Prostate gland (tissue), 2 donors: ENCODE measurements around the gene STX7. TPM values are rescaled to one million over a fixed set of nuclear protein-coding genes. Genes with fewer than 3 reads are reported as not detected.

ENCODE experiments used
- DNase-seq: peaks from one replicate; pipeline ENCODE4 v3.0.0-alpha.2; 2019; ENCODE audit warnings: low spot score
- H3K27ac ChIP-seq, 2 donors: fragments of 200-600 bp; sonication (generic); 2 replicates each; pipeline ENCODE4 v1.5.1; 2017 to 2019
- H3K27me3 ChIP-seq: fragments of 200-600 bp; sonication (generic); replicated peaks from 2 replicates; pipeline ENCODE4 v1.5.1; 2019; ENCODE audit not compliant: insufficient read depth
- H3K36me3 ChIP-seq, 2 donors: fragments of 200-600 bp; sonication (generic); 1 replicate in 1 of 2; 2 replicates in 1 of 2; pipeline versions ENCODE4 v1.5.1 to v1.8.1; 2017 to 2019
- H3K4me1 ChIP-seq: fragments of 200-600 bp; sonication (generic); replicated peaks from 2 replicates; pipeline ENCODE4 v1.5.1; 2019
- H3K4me3 ChIP-seq, 2 donors: fragments of 200-600 bp; sonication (generic); 2 replicates each; pipeline ENCODE4 v1.5.1; 2017 to 2019
- H3K9me3 ChIP-seq: fragments of 200-600 bp; sonication (generic); 2 replicates; pipeline ENCODE4 v1.5.1; 2017
- POLR2A ChIP-seq: fragments of 450-650 bp; IDR thresholded peaks from one replicate; pipeline ENCODE4 v1.6.1; 2016; ENCODE audit warnings: antibody characterized with exemption, mild to moderate bottlenecking
- POLR2AphosphoS5 ChIP-seq: sonication (generic); formaldehyde crosslinking; IDR thresholded peaks from one replicate; pipeline ENCODE4 v1.6.1; 2017; ENCODE audit warnings: antibody characterized with exemption
- WGBS: methylation state at CpG from one replicate; pipeline ENCODE4 v1.1.5; 2018; 5-methylcytosine and 5-hydroxymethylcytosine counted together
- intact Hi-C: fragments of 100-400 bp; cut with DNase I; formaldehyde crosslinking; loops from one replicate; pipeline ENCODE4 v1.14.2; 2022
- total RNA-seq, 2 donors: library from RNA; depleted of rRNA; stranded (reverse); fragments of >200 nt; gene quantifications; one replicate each; pipeline ENCODE4 v1.1.0, GENCODE V29; 2016
- TF ChIP-seq, protein P1 (sequence below), 4 experiments: fragments of 200-600 bp in 2 of 4; fragments of 450-650 bp in 2 of 4; sonication (generic) in 2 of 4; IDR thresholded peaks; 1 replicate in 3 of 4; 2 replicates in 1 of 4; pipeline ENCODE4 v1.5.1; 2016 to 2019; ENCODE audit warnings: antibody characterized with exemption in 4 of 4, mild to moderate bottlenecking in 2 of 4, moderate library complexity in 2 of 4

Gene STX7
- total RNA-seq, 2 donors from 2014 or later, result 17.6 to 27.1 TPM

- no peaks in the 10 kb centered on the region for H3K9me3 ChIP-seq
- DNase-seq, result no peak
- WGBS, result 79% methylated on average over 3 of the region's 3 CpGs
- no peaks in the 10 kb centered on the region for H3K4me1 ChIP-seq
- H3K4me3 ChIP-seq, result no peak overlapping the region
- intact Hi-C loops, result no loop called here
- peaks cover 0 to 3% of the 10 kb centered on the region in 2 donors for H3K36me3 ChIP-seq
- no peaks in the 10 kb centered on the region for H3K27me3 ChIP-seq
- no peak for TF ChIP-seq POLR2A
- no peak for TF ChIP-seq POLR2AphosphoS5
- TF ChIP-seq, protein P1, sequence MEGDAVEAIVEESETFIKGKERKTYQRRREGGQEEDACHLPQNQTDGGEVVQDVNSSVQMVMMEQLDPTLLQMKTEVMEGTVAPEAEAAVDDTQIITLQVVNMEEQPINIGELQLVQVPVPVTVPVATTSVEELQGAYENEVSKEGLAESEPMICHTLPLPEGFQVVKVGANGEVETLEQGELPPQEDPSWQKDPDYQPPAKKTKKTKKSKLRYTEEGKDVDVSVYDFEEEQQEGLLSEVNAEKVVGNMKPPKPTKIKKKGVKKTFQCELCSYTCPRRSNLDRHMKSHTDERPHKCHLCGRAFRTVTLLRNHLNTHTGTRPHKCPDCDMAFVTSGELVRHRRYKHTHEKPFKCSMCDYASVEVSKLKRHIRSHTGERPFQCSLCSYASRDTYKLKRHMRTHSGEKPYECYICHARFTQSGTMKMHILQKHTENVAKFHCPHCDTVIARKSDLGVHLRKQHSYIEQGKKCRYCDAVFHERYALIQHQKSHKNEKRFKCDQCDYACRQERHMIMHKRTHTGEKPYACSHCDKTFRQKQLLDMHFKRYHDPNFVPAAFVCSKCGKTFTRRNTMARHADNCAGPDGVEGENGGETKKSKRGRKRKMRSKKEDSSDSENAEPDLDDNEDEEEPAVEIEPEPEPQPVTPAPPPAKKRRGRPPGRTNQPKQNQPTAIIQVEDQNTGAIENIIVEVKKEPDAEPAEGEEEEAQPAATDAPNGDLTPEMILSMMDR (IDR thresholded peaks at IDR 0.05), result no peak
- no peak overlapping the region for H3K27ac ChIP-seq
These were observed 46.0 kb downstream of the STX7 start for GRCh38 chr6:132466952-132467351.

- DNase-seq, result no peak
- H3K4me1 ChIP-seq, result no peaks in the 10 kb centered on the region
- 70% methylated on average over 5 of the region's 5 CpGs for WGBS
- TF ChIP-seq POLR2AphosphoS5, result no peak
- TF ChIP-seq POLR2A, result no peak
- TF ChIP-seq, protein P1 (IDR thresholded peaks at IDR 0.05), result no peak
- no peaks in the 10 kb centered on the region for H3K27me3 ChIP-seq
- H3K36me3 ChIP-seq, result peaks cover 0 to 4% of the 10 kb centered on the region in 2 donors
- no peaks in the 10 kb centered on the region for H3K9me3 ChIP-seq
- intact Hi-C loops, result no loop called here
- no peak overlapping the region for H3K27ac ChIP-seq
- no peak overlapping the region for H3K4me3 ChIP-seq
These were observed 47.1 kb downstream of the STX7 start for GRCh38 chr6:132465530-132466485.

DNA sequence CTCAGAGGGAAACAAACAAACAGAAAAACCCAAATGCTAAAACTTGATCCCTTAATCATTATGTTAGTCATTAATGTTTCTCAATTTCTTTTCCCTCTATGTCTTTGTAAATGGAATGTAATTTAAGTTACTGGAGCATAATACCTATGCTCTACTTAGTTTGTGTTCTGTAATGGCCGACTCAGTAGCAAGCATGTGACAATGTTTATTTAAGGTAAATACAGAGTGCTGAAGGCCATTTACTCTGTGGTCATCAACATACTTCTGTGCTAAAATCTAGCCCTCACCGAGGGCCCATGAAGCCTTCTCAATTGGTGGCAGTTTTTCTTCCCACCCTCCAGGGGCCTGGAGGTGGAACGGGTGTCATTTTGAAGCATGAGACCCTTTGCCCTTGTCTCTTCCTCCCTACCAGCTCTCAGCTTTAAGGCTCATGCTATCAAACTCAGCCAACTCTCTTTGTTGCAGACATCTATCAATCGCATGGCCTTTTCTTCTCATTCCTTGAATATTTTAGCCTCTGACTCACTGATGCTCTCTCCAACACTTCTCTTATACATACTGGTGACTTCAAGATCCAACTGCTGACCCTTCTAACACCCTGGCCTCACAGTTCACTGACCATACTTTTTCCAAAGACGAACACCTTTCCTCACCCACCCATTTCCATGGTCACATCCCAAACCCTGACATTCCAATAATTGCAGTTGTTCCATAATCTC is 48.2 kb downstream of the STX7 start:
- 84% methylated on average over 5 of the region's 5 CpGs for WGBS
- no peak for TF ChIP-seq POLR2AphosphoS5
- TF ChIP-seq, protein P1 (IDR thresholded peaks at IDR 0.05), result no peak
- no peak for TF ChIP-seq POLR2A
- peaks cover 0 to 4% of the 10 kb centered on the region in 2 donors for H3K36me3 ChIP-seq

DNA sequence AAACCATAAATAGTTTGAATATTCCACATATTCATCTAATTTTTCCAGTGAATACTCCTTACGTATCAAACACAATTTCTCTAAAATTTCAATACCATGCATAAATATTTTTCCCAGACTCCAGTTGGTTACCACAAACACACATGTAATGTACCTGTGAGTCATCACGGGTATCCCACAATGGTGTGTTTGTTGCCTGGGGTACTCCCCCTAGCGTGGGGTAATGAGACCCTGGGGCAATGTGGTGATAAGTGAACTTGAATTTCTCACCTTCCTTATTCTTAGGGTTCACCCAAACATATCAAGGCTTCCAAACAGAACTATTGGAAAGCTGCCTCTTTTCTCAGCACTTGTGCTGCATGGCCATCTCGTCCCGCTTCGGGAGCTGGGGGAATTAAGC is 51.0 kb downstream of the STX7 start:
- TF ChIP-seq POLR2AphosphoS5 (no peak), POLR2A (no peak)
- TF ChIP-seq, protein P1 (IDR thresholded peaks at IDR 0.05), result no peak
- H3K4me3 ChIP-seq, result no peak overlapping the region
- H3K36me3 ChIP-seq, result peaks cover 0 to 4% of the 10 kb centered on the region in 2 donors
- 96% methylated on average over 6 of the region's 6 CpGs for WGBS
- no peaks in the 10 kb centered on the region for H3K27me3 ChIP-seq
- no peak for DNase-seq
- no peaks in the 10 kb centered on the region for H3K9me3 ChIP-seq
- H3K27ac ChIP-seq, result no peak overlapping the region
- intact Hi-C loops, result no loop called here
- no peaks in the 10 kb centered on the region for H3K4me1 ChIP-seq

More for the DNA sequence above, 48.2 kb downstream of the STX7 start:
- Histone ChIP-seq H3K27me3 (no peaks in the 10 kb centered on the region), H3K9me3 (no peaks in the 10 kb centered on the region), H3K4me3 (no peak overlapping the region), H3K4me1 (no peaks in the 10 kb centered on the region), H3K27ac (no peak overlapping the region)
- DNase-seq, result no peak
- intact Hi-C loops, result no loop called here
